H9 (cell line): ENCODE data around the gene GLCE. TPM values are rescaled to one million over a fixed set of nuclear protein-coding genes. Genes with fewer than 3 reads are reported as not detected.
"Not testable (repeated sequence)": the region's sequence is repeated elsewhere in the genome, so short reads cannot be mapped to it uniquely, and the experiment has no call there.

Experiments used
- DNase-seq: peaks from one replicate; pipeline ENCODE4 v3.0.0-alpha.2; 2017
- H2AFZ ChIP-seq: one replicate; pipeline ENCODE4 v1.6.1; 2013; ENCODE audit warnings: mild to moderate bottlenecking, low read length, control low read depth, moderate library complexity
- H2AK5ac ChIP-seq: 2 replicates; pipeline ENCODE4 v1.6.1; 2013; ENCODE audit warnings: low read length, control low read depth, mixed read lengths; ENCODE audit not compliant: insufficient read length
- H2BK120ac ChIP-seq: one replicate; pipeline ENCODE4 v1.6.1; 2013; ENCODE audit warnings: low read depth, mild to moderate bottlenecking, low read length, control low read depth, inconsistent platforms; ENCODE audit not compliant: poor library complexity, severe bottlenecking
- H2BK12ac ChIP-seq: 2 replicates; pipeline ENCODE4 v1.6.1; 2013; ENCODE audit warnings: low read length, control low read depth, mixed read lengths, low read depth; ENCODE audit not compliant: insufficient read length
- H2BK15ac ChIP-seq: 2 replicates; pipeline ENCODE4 v1.6.1; 2013; ENCODE audit warnings: low read depth, low read length, control low read depth
- H2BK20ac ChIP-seq: one replicate; pipeline ENCODE4 v1.6.1; 2013; ENCODE audit warnings: low read depth, mild to moderate bottlenecking, low read length, control low read depth, inconsistent platforms; ENCODE audit not compliant: poor library complexity, severe bottlenecking
- H2BK5ac ChIP-seq: 2 replicates; pipeline ENCODE4 v1.6.1; 2013; ENCODE audit warnings: low read length, control low read depth, mixed read lengths; ENCODE audit not compliant: insufficient read length
- H3K14ac ChIP-seq: 2 replicates; pipeline ENCODE4 v1.6.1; 2013; ENCODE audit warnings: low read length, control low read depth; ENCODE audit not compliant: insufficient read depth
- H3K18ac ChIP-seq: 2 replicates; pipeline ENCODE4 v1.6.1; 2013; ENCODE audit warnings: low read depth, mild to moderate bottlenecking, mixed read lengths, low read length, control low read depth; ENCODE audit not compliant: insufficient read length
- H3K23ac ChIP-seq: 2 replicates; pipeline ENCODE4 v1.6.1; 2013; ENCODE audit warnings: low read length, control low read depth, mixed read lengths, low read depth; ENCODE audit not compliant: insufficient read length
- H3K23me2 ChIP-seq: 2 replicates; pipeline ENCODE4 v1.6.1; 2013; ENCODE audit warnings: low read depth, mild to moderate bottlenecking, mixed read lengths, low read length, control low read depth; ENCODE audit not compliant: insufficient read length, poor library complexity, severe bottlenecking
- H3K27ac ChIP-seq: 2 replicates; pipeline ENCODE4 v1.5.1; 2013; ENCODE audit warnings: low read length, control low read depth, mixed read lengths, low read depth; ENCODE audit not compliant: insufficient read length
- H3K27me3 ChIP-seq: 2 replicates; pipeline ENCODE4 v1.6.1; 2013; ENCODE audit warnings: low read length, control low read depth, inconsistent platforms; ENCODE audit not compliant: insufficient read depth
- H3K4ac ChIP-seq: 2 replicates; pipeline ENCODE4 v1.6.1; 2013; ENCODE audit warnings: low read depth, mild to moderate bottlenecking, control low read depth, inconsistent platforms, low read length, moderate library complexity
- H3K4me1 ChIP-seq: 2 replicates; pipeline ENCODE4 v1.6.1; 2013; ENCODE audit warnings: low read length, control low read depth, inconsistent platforms; ENCODE audit not compliant: insufficient read depth
- H3K4me2 ChIP-seq: 2 replicates; pipeline ENCODE4 v1.6.1; 2013; ENCODE audit warnings: low read length, control low read depth, mixed read lengths; ENCODE audit not compliant: insufficient read length, insufficient read depth
- H3K56ac ChIP-seq: 2 replicates; pipeline ENCODE4 v1.6.1; 2013; ENCODE audit warnings: low read depth, mild to moderate bottlenecking, mixed read lengths, low read length, control low read depth; ENCODE audit not compliant: insufficient read length
- H3K79me1 ChIP-seq: 2 replicates; pipeline ENCODE4 v1.6.1; 2013; ENCODE audit warnings: low read depth, mild to moderate bottlenecking, moderate library complexity, low read length, control low read depth, inconsistent platforms; ENCODE audit not compliant: insufficient read depth, poor library complexity, severe bottlenecking
- H3K79me2 ChIP-seq: 2 replicates; pipeline ENCODE4 v1.6.1; 2013; ENCODE audit warnings: low read length, control low read depth, inconsistent platforms; ENCODE audit not compliant: insufficient read depth
- H3K9ac ChIP-seq: 2 replicates; pipeline ENCODE4 v1.6.1; 2013; ENCODE audit warnings: low read length, control low read depth, mixed read lengths; ENCODE audit not compliant: insufficient read length; ENCODE audit errors: extremely low read depth
- H3K9me3 ChIP-seq: one replicate; pipeline ENCODE4 v1.6.1; 2013; ENCODE audit warnings: low read depth, low read length, inconsistent platforms; ENCODE audit not compliant: control insufficient read depth
- H3T11ph ChIP-seq: one replicate; pipeline ENCODE4 v1.6.1; 2013; ENCODE audit warnings: mild to moderate bottlenecking, low read length, control low read depth, inconsistent platforms
- H4K20me1 ChIP-seq: one replicate; pipeline ENCODE4 v1.6.1; 2013; ENCODE audit not compliant: control insufficient read depth, insufficient read length, insufficient read depth
- H4K5ac ChIP-seq: 2 replicates; pipeline ENCODE4 v1.6.1; 2013; ENCODE audit warnings: low read depth, mild to moderate bottlenecking, mixed read lengths, low read length, control low read depth; ENCODE audit not compliant: insufficient read length
- H4K8ac ChIP-seq: replicated peaks from 2 replicates; pipeline ENCODE4 v1.6.1; 2013; ENCODE audit warnings: low read length, control low read depth, mixed read lengths, low read depth; ENCODE audit not compliant: insufficient read length
- H4K91ac ChIP-seq: 2 replicates; pipeline ENCODE4 v1.6.1; 2013; ENCODE audit warnings: low read depth, mild to moderate bottlenecking, moderate library complexity, mixed read lengths, low read length, control low read depth; ENCODE audit not compliant: insufficient read length
- H3K27ac Mint-ChIP-seq, 3 experiments: 2 replicates in 2 of 3; 3 replicates in 1 of 3; pipeline ENCODE4 v1.8.0; 2020 to 2021; ENCODE audit warnings: mixed read lengths in 3 of 3, mild to moderate bottlenecking in 1 of 3, moderate library complexity in 1 of 3
- H3K27me3 Mint-ChIP-seq: 2 replicates; pipeline ENCODE4 v1.8.0; 2021; ENCODE audit warnings: low read depth, mild to moderate bottlenecking, moderate library complexity, mixed read lengths
- H3K36me3 Mint-ChIP-seq, 3 experiments: 2 replicates in 2 of 3; 3 replicates in 1 of 3; pipeline ENCODE4 v1.8.0; 2020 to 2021; ENCODE audit warnings: low read depth in 3 of 3, mixed read lengths in 3 of 3; ENCODE audit not compliant: insufficient read depth in 1 of 3
- H3K4me1 Mint-ChIP-seq, 2 experiments: 2 replicates each; pipeline ENCODE4 v1.8.0; 2020; ENCODE audit warnings: mixed read lengths in 2 of 2
- H3K4me3 Mint-ChIP-seq, 2 experiments: 2 replicates in 1 of 2; 3 replicates in 1 of 2; pipeline ENCODE4 v1.8.0; 2020 to 2021; ENCODE audit warnings: mild to moderate bottlenecking in 2 of 2, mixed read lengths in 2 of 2, moderate library complexity in 1 of 2
- H3K9me3 Mint-ChIP-seq, 2 experiments: 2 replicates in 1 of 2; 3 replicates in 1 of 2; pipeline ENCODE4 v1.8.0; 2020; ENCODE audit warnings: mild to moderate bottlenecking in 2 of 2, mixed read lengths in 2 of 2, moderate library complexity in 1 of 2
- WGBS: extraction: QIAGEN DNeasy Blood & Tissue Kit; methylation state at CpG from one replicate; pipeline ENCODE4 v1.1.7; 2013; ENCODE audit warnings: missing lambda C conversion rate, low lambda C conversion rate, mixed read lengths; ENCODE audit not compliant: insufficient read length; ENCODE audit errors: extremely low coverage; 5-methylcytosine and 5-hydroxymethylcytosine counted together
- total RNA-seq: library from RNA; stranded (reverse); gene quantifications from 2 replicates; pipeline ENCODE4 v1.2.1, GENCODE V29; 2021
- TF ChIP-seq, protein P1 (sequence below): fragments of 200-600 bp; sonication (generic); conservative IDR thresholded peaks from 3 replicates; pipeline ENCODE4 v1.8.0; 2021; ENCODE audit warnings: antibody characterized with exemption, mild to moderate bottlenecking

Gene GLCE
- total RNA-seq, 1 experiment from 2014 or later, result 12.2 TPM

GRCh38 chr15:69167218-69167846 lies 6.9 kb downstream of the GLCE start:
- no peak overlapping the region for H2AK5ac ChIP-seq
- no peak for DNase-seq
- H3K27me3 Mint-ChIP-seq, result peaks cover 6% of the 10 kb centered on the region
- no peak overlapping the region for H4K8ac ChIP-seq
- no peak overlapping the region for H2BK20ac ChIP-seq
- H2BK120ac ChIP-seq, result no peak overlapping the region
- no peak overlapping the region for H3K4me2 ChIP-seq
- H3K56ac ChIP-seq, result no peak overlapping the region
- H3K79me1 ChIP-seq, result no peaks in the 10 kb centered on the region
- peak overlapping the region in 1 of 3 experiments; percentile 36; a peak in 1 of 7 replicates for H3K27ac Mint-ChIP-seq
- no peak overlapping the region for H3K9ac ChIP-seq
- no peak overlapping the region for H3K27ac ChIP-seq
- no peaks in the 10 kb centered on the region; the same call in 1 of the 2 replicates for H3K4me1 ChIP-seq
- no peak overlapping the region for H2BK5ac ChIP-seq
- 0 out of 2 replicates have a peak, but pooled peaks cover 1% of the 10 kb centered on the region for H3K79me2 ChIP-seq
- WGBS, result no CpG with 5 or more reads among the region's 2 CpGs
- TF ChIP-seq, protein P1, sequence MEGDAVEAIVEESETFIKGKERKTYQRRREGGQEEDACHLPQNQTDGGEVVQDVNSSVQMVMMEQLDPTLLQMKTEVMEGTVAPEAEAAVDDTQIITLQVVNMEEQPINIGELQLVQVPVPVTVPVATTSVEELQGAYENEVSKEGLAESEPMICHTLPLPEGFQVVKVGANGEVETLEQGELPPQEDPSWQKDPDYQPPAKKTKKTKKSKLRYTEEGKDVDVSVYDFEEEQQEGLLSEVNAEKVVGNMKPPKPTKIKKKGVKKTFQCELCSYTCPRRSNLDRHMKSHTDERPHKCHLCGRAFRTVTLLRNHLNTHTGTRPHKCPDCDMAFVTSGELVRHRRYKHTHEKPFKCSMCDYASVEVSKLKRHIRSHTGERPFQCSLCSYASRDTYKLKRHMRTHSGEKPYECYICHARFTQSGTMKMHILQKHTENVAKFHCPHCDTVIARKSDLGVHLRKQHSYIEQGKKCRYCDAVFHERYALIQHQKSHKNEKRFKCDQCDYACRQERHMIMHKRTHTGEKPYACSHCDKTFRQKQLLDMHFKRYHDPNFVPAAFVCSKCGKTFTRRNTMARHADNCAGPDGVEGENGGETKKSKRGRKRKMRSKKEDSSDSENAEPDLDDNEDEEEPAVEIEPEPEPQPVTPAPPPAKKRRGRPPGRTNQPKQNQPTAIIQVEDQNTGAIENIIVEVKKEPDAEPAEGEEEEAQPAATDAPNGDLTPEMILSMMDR, result no peak
- H4K20me1 ChIP-seq, result no peaks in the 10 kb centered on the region
- peaks cover 2 to 13% of the 10 kb centered on the region in 2 experiments for H3K4me1 Mint-ChIP-seq
- no peak overlapping the region for H2AFZ ChIP-seq
- no peak overlapping the region for H3K23ac ChIP-seq
- H3K9me3 ChIP-seq, result no peaks in the 10 kb centered on the region
- H4K5ac ChIP-seq, result no peak overlapping the region
- H3K9me3 Mint-ChIP-seq, result no peaks in the 10 kb centered on the region
- H4K91ac ChIP-seq, result no peak overlapping the region
- H2BK15ac ChIP-seq, result no peak overlapping the region
- no peak overlapping the region for H3K4ac ChIP-seq
- no peaks in the 10 kb centered on the region for H3K27me3 ChIP-seq
- H3K36me3 Mint-ChIP-seq, result no peaks in the 10 kb centered on the region; a peak in 1 of 7 replicates
- no peak overlapping the region for H3T11ph ChIP-seq
- no peak overlapping the region for H2BK12ac ChIP-seq
- H3K18ac ChIP-seq, result no peak overlapping the region
- no peak overlapping the region for H3K4me3 Mint-ChIP-seq
- no peaks in the 10 kb centered on the region for H3K23me2 ChIP-seq
- H3K14ac ChIP-seq, result no peak overlapping the region

DNA sequence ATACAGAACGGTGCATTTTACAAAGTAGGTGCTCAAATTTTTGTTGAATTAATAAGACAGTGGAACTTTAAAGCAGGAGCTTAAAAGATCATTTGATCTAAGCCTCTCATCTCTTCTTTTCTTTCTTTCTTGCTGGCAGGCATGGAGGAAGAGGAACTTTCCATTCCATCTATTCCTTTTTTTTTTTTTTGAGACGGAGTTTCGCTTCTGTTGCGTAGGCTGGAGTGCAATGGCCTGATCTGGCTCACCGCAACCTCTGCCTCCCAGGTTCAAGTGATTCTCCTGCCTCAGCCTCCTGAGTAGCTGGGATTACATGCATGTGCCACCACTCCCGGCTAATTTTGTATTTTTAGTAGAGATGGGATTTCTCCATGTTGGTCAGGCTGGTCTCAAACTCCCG lies 7.9 kb downstream of the GLCE start:
- not testable (repeated sequence) for H3K14ac ChIP-seq, H3K4me3 Mint-ChIP-seq, H3K4me1 ChIP-seq, H4K20me1 ChIP-seq, H3K27ac Mint-ChIP-seq, H4K8ac ChIP-seq, H3K9me3 ChIP-seq, H3K27me3 Mint-ChIP-seq, H3K18ac ChIP-seq, H2AK5ac ChIP-seq, H4K5ac ChIP-seq, H2BK15ac ChIP-seq, DNase-seq, H3K9ac ChIP-seq, H3K23ac ChIP-seq, H2BK5ac ChIP-seq, H3K36me3 Mint-ChIP-seq, H3K9me3 Mint-ChIP-seq, H3K79me2 ChIP-seq, H3K23me2 ChIP-seq, H3K4me2 ChIP-seq, H3K27ac ChIP-seq, H3K79me1 ChIP-seq, H3T11ph ChIP-seq, H2BK20ac ChIP-seq, H2BK12ac ChIP-seq, H2BK120ac ChIP-seq, H3K27me3 ChIP-seq, H2AFZ ChIP-seq, H3K56ac ChIP-seq, H3K4ac ChIP-seq, H3K4me1 Mint-ChIP-seq, H4K91ac ChIP-seq
- no CpG with 5 or more reads among the region's 7 CpGs for WGBS
